ENCODE results near the gene CALHM3. TPM values are rescaled to one million over a fixed set of nuclear protein-coding genes. Genes with fewer than 3 reads are reported as not detected.

The CALHM3 gene
- total RNA-seq, 1 experiment from 2014 or later: not detected

DNA sequence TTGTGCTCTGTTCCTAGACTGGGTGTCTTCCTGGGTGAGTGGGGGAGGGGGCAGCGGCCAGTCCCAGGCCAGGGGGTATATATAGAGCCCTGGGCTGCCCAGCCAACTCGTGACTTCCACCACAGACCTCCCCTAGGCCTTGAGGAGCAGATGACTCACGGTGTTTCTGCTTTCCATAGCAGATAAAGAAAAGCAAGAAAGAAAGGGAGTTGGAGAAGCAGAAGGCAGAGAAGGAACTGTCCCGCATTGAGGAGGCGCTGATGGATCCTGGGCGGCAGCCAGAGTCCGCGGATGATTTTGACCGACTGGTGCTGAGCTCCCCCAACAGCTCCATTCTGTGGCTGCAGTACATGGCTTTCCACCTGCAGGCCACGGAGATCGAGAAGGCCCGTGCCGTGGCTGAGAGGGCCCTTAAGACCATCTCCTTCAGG is 37.0 kb downstream of the CALHM3 start:
- Mint-ChIP-seq H3K4me1 (ENCODE audit: insufficient read depth, unreplicated experiment) (no peaks in the 10 kb centered on the region), H3K4me3 (ENCODE audit: unreplicated experiment) (no peak overlapping the region), H3K27ac (ENCODE audit: low read depth, unreplicated experiment) (no peak overlapping the region), H3K36me3 (ENCODE audit: insufficient read depth, unreplicated experiment) (peaks cover 92% of the 10 kb centered on the region), H3K9me3 (ENCODE audit: unreplicated experiment) (no peaks in the 10 kb centered on the region), H3K27me3 (ENCODE audit: insufficient read depth, unreplicated experiment) (no peaks in the 10 kb centered on the region)
- POLR2A ChIA-PET: interaction anchor here (0.6 to 1.0 kb wide), 2 partner anchors 8 to 36 kb away, joined by 3 read pairs; no protein-coding TSS in a partner anchor
- intact Hi-C loops (cut with micrococcal nuclease): no loop called here
- CTCF ChIA-PET: interaction anchor here (0.5 to 2.1 kb wide), 2 partner anchors 44 to 271 kb away, joined by 3 to 7 read pairs; no protein-coding TSS in a partner anchor
- DNase-seq (ENCODE audit: unreplicated experiment): no peak
- TF ChIP-seq, protein P1, sequence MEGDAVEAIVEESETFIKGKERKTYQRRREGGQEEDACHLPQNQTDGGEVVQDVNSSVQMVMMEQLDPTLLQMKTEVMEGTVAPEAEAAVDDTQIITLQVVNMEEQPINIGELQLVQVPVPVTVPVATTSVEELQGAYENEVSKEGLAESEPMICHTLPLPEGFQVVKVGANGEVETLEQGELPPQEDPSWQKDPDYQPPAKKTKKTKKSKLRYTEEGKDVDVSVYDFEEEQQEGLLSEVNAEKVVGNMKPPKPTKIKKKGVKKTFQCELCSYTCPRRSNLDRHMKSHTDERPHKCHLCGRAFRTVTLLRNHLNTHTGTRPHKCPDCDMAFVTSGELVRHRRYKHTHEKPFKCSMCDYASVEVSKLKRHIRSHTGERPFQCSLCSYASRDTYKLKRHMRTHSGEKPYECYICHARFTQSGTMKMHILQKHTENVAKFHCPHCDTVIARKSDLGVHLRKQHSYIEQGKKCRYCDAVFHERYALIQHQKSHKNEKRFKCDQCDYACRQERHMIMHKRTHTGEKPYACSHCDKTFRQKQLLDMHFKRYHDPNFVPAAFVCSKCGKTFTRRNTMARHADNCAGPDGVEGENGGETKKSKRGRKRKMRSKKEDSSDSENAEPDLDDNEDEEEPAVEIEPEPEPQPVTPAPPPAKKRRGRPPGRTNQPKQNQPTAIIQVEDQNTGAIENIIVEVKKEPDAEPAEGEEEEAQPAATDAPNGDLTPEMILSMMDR (IDR thresholded peaks at IDR 0.05; ENCODE audit: unreplicated experiment): no peak
- no TSS peak for BruUV-seq (replicated peaks)

DNA sequence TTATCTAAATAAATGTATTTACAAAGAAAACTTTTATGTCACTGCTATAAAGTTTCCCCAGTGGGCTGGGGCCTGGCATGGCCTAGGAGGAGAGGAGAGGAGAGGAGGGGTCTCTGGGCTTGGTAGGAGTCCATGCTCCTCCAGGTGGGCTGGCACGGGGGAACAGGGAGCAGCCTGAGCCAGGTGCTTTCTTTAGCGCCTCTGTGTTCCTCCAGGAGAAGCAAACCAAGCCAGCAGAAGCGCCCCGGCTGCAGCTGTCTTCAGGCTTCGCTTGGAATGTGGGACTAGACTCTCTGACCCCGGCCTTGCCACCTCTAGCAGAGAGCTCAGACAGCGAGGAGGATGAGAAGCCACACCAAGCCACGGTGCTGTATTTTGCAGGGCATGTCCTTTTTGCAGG is 37.4 kb downstream of the CALHM3 start:
- Mint-ChIP-seq H3K4me3 (ENCODE audit: unreplicated experiment) (no peak overlapping the region), H3K27me3 (ENCODE audit: insufficient read depth, unreplicated experiment) (no peaks in the 10 kb centered on the region), H3K27ac (ENCODE audit: low read depth, unreplicated experiment) (no peak overlapping the region), H3K9me3 (ENCODE audit: unreplicated experiment) (no peaks in the 10 kb centered on the region), H3K4me1 (ENCODE audit: insufficient read depth, unreplicated experiment) (no peaks in the 10 kb centered on the region), H3K36me3 (ENCODE audit: insufficient read depth, unreplicated experiment) (peaks cover 97% of the 10 kb centered on the region)
- no peak for DNase-seq (ENCODE audit: unreplicated experiment)
- no TSS peak for BruUV-seq (replicated peaks)
- intact Hi-C loops (cut with micrococcal nuclease): no loop called here
- TF ChIP-seq, protein P1 (IDR thresholded peaks at IDR 0.05; ENCODE audit: unreplicated experiment): no peak
- ChIA-PET POLR2A (interaction anchor here (0.6 to 1.0 kb wide), 2 partner anchors 8 to 85 kb away, joined by 3 read pairs; no protein-coding TSS in a partner anchor), CTCF (interaction anchor here (0.5 to 2.1 kb wide), 2 partner anchors 44 to 271 kb away, joined by 3 to 7 read pairs; no protein-coding TSS in a partner anchor)

DNA sequence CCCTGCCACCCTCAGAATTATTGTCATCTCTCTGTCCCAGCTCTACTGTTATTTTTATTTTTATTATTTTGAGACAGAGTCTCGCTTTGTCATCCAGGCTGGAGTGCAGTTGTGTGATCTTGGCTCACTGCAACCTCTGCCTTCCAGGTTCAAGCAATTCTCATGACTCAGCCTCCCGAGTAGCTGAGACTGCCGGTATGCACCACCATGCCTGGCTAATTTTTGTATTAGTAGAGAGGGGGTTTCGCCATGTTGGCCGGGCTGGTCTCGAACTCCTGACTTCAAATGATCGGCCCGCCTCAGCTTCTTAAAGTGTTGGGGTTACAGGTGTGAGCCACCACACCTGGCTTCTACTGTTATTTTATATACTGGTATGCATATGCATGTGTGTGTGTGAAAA is 37.8 kb downstream of the CALHM3 start:
- DNase-seq (ENCODE audit: unreplicated experiment): no peak
- Mint-ChIP-seq H3K27ac (ENCODE audit: low read depth, unreplicated experiment) (no peak overlapping the region), H3K36me3 (ENCODE audit: insufficient read depth, unreplicated experiment) (peaks cover 98% of the 10 kb centered on the region), H3K4me1 (ENCODE audit: insufficient read depth, unreplicated experiment) (no peaks in the 10 kb centered on the region), H3K9me3 (ENCODE audit: unreplicated experiment) (no peaks in the 10 kb centered on the region), H3K27me3 (ENCODE audit: insufficient read depth, unreplicated experiment) (no peaks in the 10 kb centered on the region), H3K4me3 (ENCODE audit: unreplicated experiment) (no peak overlapping the region)
- intact Hi-C loops (cut with micrococcal nuclease): no loop called here
- TF ChIP-seq, protein P1 (IDR thresholded peaks at IDR 0.05; ENCODE audit: unreplicated experiment): no peak
- ChIA-PET CTCF (interaction anchor here (0.7 to 2.1 kb wide), 3 partner anchors 10 to 45 kb away, joined by 3 to 7 read pairs (median 3); no protein-coding TSS in a partner anchor), POLR2A (interaction anchor here (0.6 kb wide), 1 partner anchor 84 kb away, joined by 3 read pairs; no protein-coding TSS in a partner anchor)
- no TSS peak for BruUV-seq (replicated peaks)

DNA sequence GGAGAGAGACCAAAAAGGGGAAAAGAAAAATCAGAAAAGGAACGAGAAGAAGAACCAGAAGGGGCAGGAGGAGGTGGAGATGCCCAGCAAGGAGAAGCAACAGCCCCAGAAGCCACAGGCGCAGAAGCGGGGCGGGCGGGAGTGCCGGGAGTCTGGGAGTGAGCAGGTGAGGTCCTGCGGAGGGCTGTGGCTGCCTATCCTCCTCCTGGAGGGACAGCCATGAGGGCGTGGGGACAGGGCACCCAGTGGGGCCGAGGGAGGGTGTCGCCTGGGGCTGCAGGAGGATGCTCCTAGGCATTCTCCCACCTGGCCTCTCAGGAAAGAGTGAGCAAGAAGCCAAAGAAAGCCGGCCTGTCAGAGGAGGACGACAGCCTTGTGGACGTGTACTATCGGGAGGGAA is 38.6 kb downstream of the CALHM3 start:
- intact Hi-C loops (cut with micrococcal nuclease): no loop called here
- TSS peak; percentile 34 for BruUV-seq (replicated peaks)

More for the DNA sequence above, 38.6 kb downstream of the CALHM3 start:
- no peak for DNase-seq (ENCODE audit: unreplicated experiment)
- ChIA-PET CTCF (interaction anchor here (0.7 to 2.1 kb wide), 3 partner anchors 11 to 45 kb away, joined by 3 to 7 read pairs (median 3); no protein-coding TSS in a partner anchor), POLR2A (no interaction called here)
- Mint-ChIP-seq H3K27ac (ENCODE audit: low read depth, unreplicated experiment) (no peak overlapping the region), H3K4me3 (ENCODE audit: unreplicated experiment) (no peak overlapping the region), H3K27me3 (ENCODE audit: insufficient read depth, unreplicated experiment) (no peaks in the 10 kb centered on the region), H3K9me3 (ENCODE audit: unreplicated experiment) (no peaks in the 10 kb centered on the region), H3K4me1 (ENCODE audit: insufficient read depth, unreplicated experiment) (no peaks in the 10 kb centered on the region), H3K36me3 (ENCODE audit: insufficient read depth, unreplicated experiment) (peaks cover 98% of the 10 kb centered on the region)
- TF ChIP-seq, protein P1 (IDR thresholded peaks at IDR 0.05; ENCODE audit: unreplicated experiment): no peak

Data from MCF 10A (cell line).